K562 (cell line): ENCODE measurements around the gene PEX7.

Experiments used
- CAMTA2 ChIP-seq: fragments of 250-450 bp; sonication (Bioruptor Pico); conservative IDR thresholded peaks from 2 replicates; pipeline ENCODE4 v1.5.1; 2022
- CBFB ChIP-seq: sonication (generic); formaldehyde crosslinking; IDR thresholded peaks from 2 replicates; pipeline ENCODE4 v1.4.0; 2020; ENCODE audit warnings: mild to moderate bottlenecking, missing genetic modification reagents
- EP300 ChIP-seq: IDR thresholded peaks from 2 replicates; pipeline ENCODE4 v1.6.1; 2012; ENCODE audit warnings: low read length, improper control_type of control experiment
- FOXP4 ChIP-seq: sonication (generic); formaldehyde crosslinking; IDR thresholded peaks from 2 replicates; pipeline ENCODE4 v1.8.0; 2022; ENCODE audit warnings: mild to moderate bottlenecking, missing genetic modification reagents, borderline replicate concordance
- HMG20A ChIP-seq: fragments of 450-650 bp; formaldehyde crosslinking; conservative IDR thresholded peaks from 2 replicates; pipeline ENCODE4 v1.4.0; 2020; ENCODE audit warnings: mild to moderate bottlenecking, mixed read lengths
- HOMEZ ChIP-seq: fragments of 250-450 bp; sonication (Bioruptor Pico); IDR thresholded peaks from 2 replicates; pipeline ENCODE4 v1.4.0; 2020; ENCODE audit warnings: mild to moderate bottlenecking, moderate library complexity
- MCM3 ChIP-seq: fragments of 450-650 bp; IDR thresholded peaks from 2 replicates; pipeline ENCODE4 v1.6.1; 2016
- MYBL2 ChIP-seq, 2 experiments: fragments of 450-650 bp in 1 of 2; sonication (generic) in 1 of 2; formaldehyde crosslinking in 1 of 2; IDR thresholded peaks; 2 replicates each; pipeline versions ENCODE4 v1.6.1 to v1.8.1; 2017 to 2022; ENCODE audit warnings: borderline replicate concordance in 1 of 2, inconsistent platforms in 1 of 2, low read depth in 1 of 2, mild to moderate bottlenecking in 1 of 2, missing genetic modification reagents in 1 of 2, moderate library complexity in 1 of 2
- PATZ1 ChIP-seq: fragments of 250-450 bp; sonication (Bioruptor Pico); IDR thresholded peaks from 2 replicates; pipeline ENCODE4 v1.5.0; 2020; ENCODE audit warnings: mild to moderate bottlenecking, borderline replicate concordance
- SMAD1 ChIP-seq: fragments of 150-350 bp; IDR thresholded peaks from 2 replicates; pipeline ENCODE4 v1.6.1; 2014; ENCODE audit warnings: low read length, low read depth; ENCODE audit not compliant: partially characterized antibody
- SRF ChIP-seq, 2 experiments: fragments of 250-450, 450-650 bp in 1 of 2; sonication (Bioruptor Pico) in 1 of 2; sonication (generic) in 1 of 2; formaldehyde crosslinking; IDR thresholded peaks; 2 replicates each; pipeline versions ENCODE4 v1.5.0 to v1.5.1; 2020 to 2022; ENCODE audit warnings: mild to moderate bottlenecking in 1 of 2, missing genetic modification reagents in 1 of 2
- ZNF561 ChIP-seq: fragments of 450-650 bp; formaldehyde crosslinking; conservative IDR thresholded peaks from 2 replicates; pipeline ENCODE4 v1.4.0; 2020; ENCODE audit warnings: mild to moderate bottlenecking, moderate library complexity
- ZNF589 ChIP-seq: fragments of 200-800 bp; sonication (Bioruptor generic); IDR thresholded peaks from 2 replicates; pipeline ENCODE4 v1.6.1; 2016; ENCODE audit warnings: low read depth, missing genetic modification characterization, missing compliant biosample characterization
- TF ChIP-seq, protein P1 (sequence below): fragments of 250-450 bp; sonication (Bioruptor Pico); IDR thresholded peaks from 2 replicates; pipeline ENCODE4 v1.5.1; 2021; ENCODE audit warnings: mild to moderate bottlenecking

GRCh38 chr6:136863752-136864151, 41.4 kb downstream of the PEX7 start:
- TF ChIP-seq SMAD1 (no peak), FOXP4 (CRISPR knock-in tag) (no peak), CAMTA2 (CRISPR knock-in tag) (no peak), MCM3 (no peak), CBFB (CRISPR knock-in tag) (no peak), ZNF561 (no peak), HOMEZ (no peak), SRF (CRISPR knock-in tag; IDR thresholded peaks at IDR 0.05) (no peak), PATZ1 (no peak), HMG20A (CRISPR knock-in tag) (no peak), EP300 (no peak), MYBL2 (IDR thresholded peaks at IDR 0.05; ENCODE audit: low read depth) (no peak), MYBL2 (CRISPR knock-in tag; IDR thresholded peaks at IDR 0.05; ENCODE audit: borderline replicate concordance) (no peak), ZNF589 (CRISPR knock-in tag) (no peak)
- TF ChIP-seq, protein P1, sequence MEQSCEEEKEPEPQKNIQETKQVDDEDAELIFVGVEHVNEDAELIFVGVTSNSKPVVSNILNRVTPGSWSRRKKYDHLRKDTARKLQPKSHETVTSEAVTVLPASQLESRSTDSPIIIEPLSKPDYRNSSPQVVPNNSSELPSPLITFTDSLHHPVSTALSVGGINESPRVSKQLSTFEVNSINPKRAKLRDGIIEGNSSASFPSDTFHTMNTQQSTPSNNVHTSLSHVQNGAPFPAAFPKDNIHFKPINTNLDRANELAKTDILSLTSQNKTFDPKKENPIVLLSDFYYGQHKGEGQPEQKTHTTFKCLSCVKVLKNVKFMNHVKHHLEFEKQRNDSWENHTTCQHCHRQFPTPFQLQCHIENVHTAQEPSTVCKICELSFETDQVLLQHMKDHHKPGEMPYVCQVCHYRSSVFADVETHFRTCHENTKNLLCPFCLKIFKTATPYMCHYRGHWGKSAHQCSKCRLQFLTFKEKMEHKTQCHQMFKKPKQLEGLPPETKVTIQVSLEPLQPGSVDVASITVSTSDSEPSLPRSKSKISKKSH (CRISPR knock-in tag): no peak
